NT2/D1 (cell line): ENCODE data around the gene ALPG.
"Not testable (repeated sequence)": the region's sequence is repeated elsewhere in the genome, so short reads cannot be mapped to it uniquely, and the experiment has no call there.

Source experiments
- DNase-seq: peaks from one replicate; pipeline ENCODE4 v3.0.0-alpha.2; 2011; ENCODE audit warnings: low read depth, low spot score
- H3K27me3 ChIP-seq: 2 replicates; pipeline ENCODE4 v1.6.0; 2011; ENCODE audit warnings: mild to moderate bottlenecking; ENCODE audit not compliant: insufficient read length, insufficient read depth
- H3K36me3 ChIP-seq: 2 replicates; pipeline ENCODE4 v1.6.1; 2011; ENCODE audit warnings: mild to moderate bottlenecking, low read length, mixed read lengths; ENCODE audit not compliant: insufficient read depth, insufficient read length
- H3K4me1 ChIP-seq: 2 replicates; pipeline ENCODE4 v1.5.1; 2011; ENCODE audit not compliant: insufficient read depth, insufficient read length
- H3K4me3 ChIP-seq: 2 replicates; pipeline ENCODE4 v1.5.1; 2011; ENCODE audit warnings: low read depth; ENCODE audit not compliant: insufficient read length
- H3K9ac ChIP-seq: 2 replicates; pipeline ENCODE4 v1.6.0; 2011; ENCODE audit warnings: low read depth; ENCODE audit not compliant: insufficient read length
- H3K9me3 ChIP-seq: 2 replicates; pipeline ENCODE4 v1.5.1; 2011; ENCODE audit warnings: mild to moderate bottlenecking, low read length; ENCODE audit not compliant: insufficient read depth
- SUZ12 ChIP-seq: IDR thresholded peaks from 2 replicates; pipeline ENCODE4 v1.6.1; 2011; ENCODE audit not compliant: insufficient read length, insufficient read depth; ENCODE audit errors: extremely low read depth
- YY1 ChIP-seq: IDR thresholded peaks from 2 replicates; pipeline ENCODE4 v1.6.1; 2011; ENCODE audit not compliant: insufficient read length, insufficient read depth
- ZNF274 ChIP-seq: IDR thresholded peaks from 2 replicates; pipeline ENCODE4 v1.6.1; 2011; ENCODE audit warnings: mild to moderate bottlenecking, low read depth, low read length

The ALPG gene

GRCh38 chr2:232419245-232420072 lies 12.8 kb downstream of the ALPG start:
- Histone ChIP-seq H3K9ac (peak overlapping the region; percentile 99), H3K27me3 (peaks cover 31% of the 10 kb centered on the region)
- no peak for DNase-seq

GRCh38 chr2:232420073-232420454 lies 13.4 kb downstream of the ALPG start:
- no peaks in the 10 kb centered on the region for H3K9me3 ChIP-seq
- peaks cover 31% of the 10 kb centered on the region for H3K27me3 ChIP-seq
- H3K36me3 ChIP-seq: peaks cover 12% of the 10 kb centered on the region
- no peak for DNase-seq
- peak overlapping the region; percentile 99 for H3K9ac ChIP-seq
- H3K4me3 ChIP-seq: peak overlapping the region; percentile 93
- H3K4me1 ChIP-seq: peaks cover 34% of the 10 kb centered on the region
- TF ChIP-seq YY1: no peak
- no peak for TF ChIP-seq ZNF274
- TF ChIP-seq SUZ12: no peak

More at GRCh38 chr2:232419245-232420072, 12.8 kb downstream of the ALPG start:
- H3K4me1 ChIP-seq: peaks cover 34% of the 10 kb centered on the region
- no peak for TF ChIP-seq YY1
- no peak for TF ChIP-seq SUZ12
- TF ChIP-seq ZNF274: no peak
- H3K36me3 ChIP-seq: peaks cover 12% of the 10 kb centered on the region
- no peaks in the 10 kb centered on the region for H3K9me3 ChIP-seq
- H3K4me3 ChIP-seq: peak overlapping the region; percentile 93

GRCh38 chr2:232420463-232421188 lies 14.0 kb downstream of the ALPG start:
- H3K27me3 ChIP-seq: peaks cover 31% of the 10 kb centered on the region
- DNase-seq: no peak
- H3K4me1 ChIP-seq: peaks cover 32% of the 10 kb centered on the region
- no peaks in the 10 kb centered on the region for H3K9me3 ChIP-seq
- TF ChIP-seq ZNF274: no peak
- no peak for TF ChIP-seq YY1
- no peak for TF ChIP-seq SUZ12
- peak overlapping the region; percentile 93 for H3K4me3 ChIP-seq
- peaks cover 12% of the 10 kb centered on the region for H3K36me3 ChIP-seq
- H3K9ac ChIP-seq: peak overlapping the region; percentile 99

GRCh38 chr2:232421189-232421785 lies 14.6 kb downstream of the ALPG start:
- Histone ChIP-seq H3K27me3 (peaks cover 31% of the 10 kb centered on the region), H3K4me3 (peak overlapping the region; percentile 93), H3K4me1 (peaks cover 32% of the 10 kb centered on the region), H3K36me3 (peaks cover 9% of the 10 kb centered on the region), H3K9me3 (no peaks in the 10 kb centered on the region), H3K9ac (peak overlapping the region; percentile 99)
- TF ChIP-seq YY1: no peak
- no peak for TF ChIP-seq ZNF274
- TF ChIP-seq SUZ12: no peak
- no peak for DNase-seq

GRCh38 chr2:232422051-232422450 lies 15.4 kb downstream of the ALPG start:
- no peak for TF ChIP-seq SUZ12
- no peak for TF ChIP-seq ZNF274
- no peak for TF ChIP-seq YY1
- Histone ChIP-seq H3K4me1 (peaks cover 32% of the 10 kb centered on the region), H3K4me3 (no peak overlapping the region), H3K9me3 (no peaks in the 10 kb centered on the region), H3K36me3 (peaks cover 3% of the 10 kb centered on the region), H3K27me3 (peaks cover 31% of the 10 kb centered on the region), H3K9ac (peak overlapping the region; percentile 99)
- DNase-seq: no peak

- H3K9me3 ChIP-seq, H3K4me3 ChIP-seq, DNase-seq, H3K36me3 ChIP-seq: not testable (repeated sequence)
- peak overlapping the region; percentile 99 for H3K9ac ChIP-seq
- H3K4me1 ChIP-seq: peaks cover 31% of the 10 kb centered on the region
- peaks cover 31% of the 10 kb centered on the region for H3K27me3 ChIP-seq
Measured at GRCh38 chr2:232422996-232423395, 16.4 kb downstream of the ALPG start.

GRCh38 chr2:232423407-232423806 lies 16.8 kb downstream of the ALPG start:
- H3K9ac ChIP-seq, H3K9me3 ChIP-seq, H3K4me3 ChIP-seq, DNase-seq, H3K36me3 ChIP-seq: not testable (repeated sequence)
- peaks cover 31% of the 10 kb centered on the region for H3K27me3 ChIP-seq
- H3K4me1 ChIP-seq: peaks cover 27% of the 10 kb centered on the region
